Neural crest cell (in vitro differentiated cells): ENCODE data around the gene MRPS6. TPM values are rescaled to one million over a fixed set of nuclear protein-coding genes. Genes with fewer than 3 reads are reported as not detected.

Source experiments
- DNase-seq: peaks from one replicate; pipeline ENCODE4 v3.0.0; 2021; ENCODE audit warnings: low read depth, mixed read lengths, low spot score
- H3K27ac Mint-ChIP-seq: one replicate; pipeline ENCODE4 v1.8.0; 2021; ENCODE audit warnings: mild to moderate bottlenecking, mixed read lengths; ENCODE audit not compliant: unreplicated experiment
- H3K27me3 Mint-ChIP-seq: 2 replicates; pipeline ENCODE4 v1.8.0; 2021; ENCODE audit warnings: low read depth, mild to moderate bottlenecking, mixed read lengths
- H3K36me3 Mint-ChIP-seq: 2 replicates; pipeline ENCODE4 v1.8.0; 2021; ENCODE audit warnings: low read depth, mild to moderate bottlenecking, mixed read lengths
- H3K4me1 Mint-ChIP-seq: 2 replicates; pipeline ENCODE4 v1.8.0; 2021; ENCODE audit warnings: mixed read lengths
- H3K4me3 Mint-ChIP-seq: one replicate; pipeline ENCODE4 v1.8.0; 2021; ENCODE audit warnings: mild to moderate bottlenecking, mixed read lengths
- H3K9me3 Mint-ChIP-seq: 2 replicates; pipeline ENCODE4 v1.8.0; 2021; ENCODE audit warnings: mixed read lengths
- total RNA-seq: library from RNA; stranded (reverse); gene quantifications from 2 replicates; pipeline ENCODE4 v1.2.1, GENCODE V29; 2021
- TF ChIP-seq, protein P1 (sequence below): fragments of 200-600 bp; sonication (generic); conservative IDR thresholded peaks from 2 replicates; pipeline ENCODE4 v1.5.0; 2021; ENCODE audit warnings: antibody characterized with exemption, mild to moderate bottlenecking

The MRPS6 gene
- total RNA-seq, 1 donor from 2014 or later, result 94.1 TPM

GRCh38 chr21:34042735-34043134, 30.6 kb upstream of the MRPS6 start:
- H3K4me3 Mint-ChIP-seq, result no peak overlapping the region
- TF ChIP-seq, protein P1, sequence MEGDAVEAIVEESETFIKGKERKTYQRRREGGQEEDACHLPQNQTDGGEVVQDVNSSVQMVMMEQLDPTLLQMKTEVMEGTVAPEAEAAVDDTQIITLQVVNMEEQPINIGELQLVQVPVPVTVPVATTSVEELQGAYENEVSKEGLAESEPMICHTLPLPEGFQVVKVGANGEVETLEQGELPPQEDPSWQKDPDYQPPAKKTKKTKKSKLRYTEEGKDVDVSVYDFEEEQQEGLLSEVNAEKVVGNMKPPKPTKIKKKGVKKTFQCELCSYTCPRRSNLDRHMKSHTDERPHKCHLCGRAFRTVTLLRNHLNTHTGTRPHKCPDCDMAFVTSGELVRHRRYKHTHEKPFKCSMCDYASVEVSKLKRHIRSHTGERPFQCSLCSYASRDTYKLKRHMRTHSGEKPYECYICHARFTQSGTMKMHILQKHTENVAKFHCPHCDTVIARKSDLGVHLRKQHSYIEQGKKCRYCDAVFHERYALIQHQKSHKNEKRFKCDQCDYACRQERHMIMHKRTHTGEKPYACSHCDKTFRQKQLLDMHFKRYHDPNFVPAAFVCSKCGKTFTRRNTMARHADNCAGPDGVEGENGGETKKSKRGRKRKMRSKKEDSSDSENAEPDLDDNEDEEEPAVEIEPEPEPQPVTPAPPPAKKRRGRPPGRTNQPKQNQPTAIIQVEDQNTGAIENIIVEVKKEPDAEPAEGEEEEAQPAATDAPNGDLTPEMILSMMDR, result no peak
- DNase-seq, result no peak
- H3K9me3 Mint-ChIP-seq, result peaks cover 2% of the 10 kb centered on the region
- peaks cover 3% of the 10 kb centered on the region for H3K4me1 Mint-ChIP-seq
- H3K36me3 Mint-ChIP-seq, result peaks cover 3% of the 10 kb centered on the region
- H3K27ac Mint-ChIP-seq, result no peak overlapping the region
- H3K27me3 Mint-ChIP-seq, result peaks cover 15% of the 10 kb centered on the region

DNA sequence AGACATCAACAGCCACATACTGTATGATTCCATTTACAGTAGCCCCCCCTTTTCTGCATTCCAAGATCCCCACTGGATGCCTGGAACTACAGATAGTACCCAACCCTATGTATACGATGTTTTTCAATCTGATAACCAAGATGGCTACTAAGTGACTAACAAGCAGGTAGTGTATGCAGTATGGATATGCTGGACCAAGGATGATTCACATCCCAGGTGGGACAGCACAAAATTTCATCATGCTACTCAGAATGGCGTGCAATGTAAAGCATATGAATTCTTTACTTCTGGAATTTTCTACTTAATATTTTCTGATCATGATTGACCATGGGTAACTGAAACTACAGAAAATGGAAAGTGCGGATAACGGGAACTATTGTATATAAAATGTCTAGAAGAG, 30.0 kb upstream of the MRPS6 start:
- H3K4me3 Mint-ChIP-seq, result no peak overlapping the region
- peaks cover 3% of the 10 kb centered on the region for H3K4me1 Mint-ChIP-seq
- TF ChIP-seq, protein P1, result no peak
- peaks cover 15% of the 10 kb centered on the region for H3K27me3 Mint-ChIP-seq
- DNase-seq, result no peak
- peaks cover 3% of the 10 kb centered on the region for H3K36me3 Mint-ChIP-seq
- H3K9me3 Mint-ChIP-seq, result peaks cover 2% of the 10 kb centered on the region
- H3K27ac Mint-ChIP-seq, result no peak overlapping the region

DNA sequence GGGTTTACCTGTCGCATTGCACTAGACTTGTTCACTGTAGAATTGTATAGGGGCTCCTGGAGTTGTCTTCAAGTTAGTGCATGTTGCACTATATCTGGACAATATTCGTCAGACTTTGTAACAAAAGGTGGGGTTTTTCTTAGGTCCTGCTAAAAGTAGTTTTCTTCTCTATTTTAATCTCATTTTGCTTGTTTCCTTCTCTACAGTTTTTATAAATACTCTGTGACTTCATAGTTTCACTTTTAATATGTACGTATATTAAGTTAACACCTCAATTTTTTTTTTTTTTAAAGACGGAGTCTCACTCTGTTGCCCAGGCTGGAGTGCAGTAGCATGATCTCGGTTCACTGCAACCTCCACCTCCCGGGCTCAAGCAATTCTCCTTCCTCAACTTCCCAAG, 26.5 kb upstream of the MRPS6 start:
- H3K27ac Mint-ChIP-seq, result no peak overlapping the region
- H3K4me1 Mint-ChIP-seq, result no peaks in the 10 kb centered on the region
- H3K4me3 Mint-ChIP-seq, result no peak overlapping the region
- H3K9me3 Mint-ChIP-seq, result peaks cover 3% of the 10 kb centered on the region
- H3K27me3 Mint-ChIP-seq, result peaks cover 11% of the 10 kb centered on the region
- DNase-seq, result no peak
- H3K36me3 Mint-ChIP-seq, result peaks cover 3% of the 10 kb centered on the region
- TF ChIP-seq, protein P1, result no peak

- Mint-ChIP-seq H3K9me3 (peaks cover 3% of the 10 kb centered on the region), H3K36me3 (peaks cover 3% of the 10 kb centered on the region), H3K27ac (no peak overlapping the region), H3K27me3 (peaks cover 4% of the 10 kb centered on the region), H3K4me3 (no peak overlapping the region), H3K4me1 (no peaks in the 10 kb centered on the region)
- DNase-seq, result no peak
- TF ChIP-seq, protein P1, result no peak
Observed at GRCh38 chr21:34047835-34048234, 25.5 kb upstream of the MRPS6 start.

- DNase-seq, result no peak
- H3K4me3 Mint-ChIP-seq, result no peak overlapping the region
- no peak overlapping the region for H3K27ac Mint-ChIP-seq
- TF ChIP-seq, protein P1, result no peak
- H3K4me1 Mint-ChIP-seq, result no peaks in the 10 kb centered on the region
- H3K9me3 Mint-ChIP-seq, result peaks cover 3% of the 10 kb centered on the region
- H3K27me3 Mint-ChIP-seq, result no peaks in the 10 kb centered on the region
- H3K36me3 Mint-ChIP-seq, result no peaks in the 10 kb centered on the region
Observed at GRCh38 chr21:34052171-34052570, 21.2 kb upstream of the MRPS6 start.

DNA sequence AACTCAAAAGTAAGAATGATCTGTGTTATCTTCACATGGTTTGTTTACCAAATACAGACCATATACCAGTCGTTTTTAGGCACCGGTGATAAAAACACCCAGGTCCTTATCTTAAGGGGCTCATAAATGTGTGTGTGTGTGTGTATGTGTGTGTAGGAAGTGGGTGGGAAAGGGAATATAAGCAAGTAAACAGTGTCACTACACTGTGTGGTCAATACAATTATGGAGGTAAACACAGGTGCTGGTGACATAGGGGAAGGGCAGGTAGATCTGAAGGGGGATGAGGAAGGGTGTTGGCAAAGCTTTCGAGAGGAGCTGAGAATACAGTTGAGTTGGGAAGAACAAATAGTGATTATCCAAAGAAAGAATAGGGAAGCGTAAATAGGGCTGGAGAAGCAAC, 19.1 kb upstream of the MRPS6 start:
- Mint-ChIP-seq H3K27ac (no peak overlapping the region), H3K27me3 (no peaks in the 10 kb centered on the region)
- TF ChIP-seq, protein P1, result no peak

More for the DNA sequence above, 19.1 kb upstream of the MRPS6 start:
- Mint-ChIP-seq H3K4me3 (no peak overlapping the region), H3K9me3 (no peaks in the 10 kb centered on the region), H3K4me1 (no peaks in the 10 kb centered on the region), H3K36me3 (no peaks in the 10 kb centered on the region)
- DNase-seq, result no peak
